H1 (cell line): ENCODE results near the gene SGPP2. TPM values are rescaled to one million over a fixed set of nuclear protein-coding genes. Genes with fewer than 3 reads are reported as not detected.

Source experiments
- CHD1 ChIP-seq: IDR thresholded peaks from 2 replicates; pipeline ENCODE4 v1.6.1; 2012; ENCODE audit warnings: low read depth, low read length, improper control_type of control experiment
- RBBP5 ChIP-seq: IDR thresholded peaks from 2 replicates; pipeline ENCODE4 v1.7.1; 2012; ENCODE audit warnings: low read depth, mild to moderate bottlenecking, inconsistent platforms, low read length, moderate library complexity, borderline replicate concordance
- SRF ChIP-seq: IDR thresholded peaks from 2 replicates; pipeline ENCODE4 v1.6.1; 2011; ENCODE audit warnings: mild to moderate bottlenecking, low read depth, low read length, moderate library complexity
- polyA plus RNA-seq, 7 experiments: library from polyadenylated mRNA; depleted of rRNA in 3 of 7; stranded (reverse) in 5 of 7; unstranded in 2 of 7; fragments of >200 nt in 5 of 7; fragments of 200-250 nt in 2 of 7; gene quantifications; 1 replicate in 5 of 7; 2 replicates in 1 of 7; 4 replicates in 1 of 7; pipeline versions ENCODE4 v1.2.1 to v1.2.3, GENCODE V29; 2011 to 2013; ENCODE audit warnings: missing spikeins in 2 of 7, mixed read lengths in 2 of 7
- total RNA-seq: library from RNA; stranded (reverse); fragmentation: NEBNext Ultra II Directional; extraction: Animal tissue kit (Norgen Biotek cat#: 25700); gene quantifications from 2 replicates; pipeline ENCODE4 v1.2.1, GENCODE V29; 2021
- TF ChIP-seq, protein P1 (sequence below): IDR thresholded peaks from 2 replicates; pipeline ENCODE4 v1.6.1; 2012; ENCODE audit warnings: inconsistent platforms
- TF ChIP-seq, protein P2 (sequence below): IDR thresholded peaks from 2 replicates; pipeline ENCODE4 v1.6.1; 2012; ENCODE audit warnings: low read length, inconsistent platforms

Gene SGPP2
- total and polyA plus RNA-seq, 2 of the 8 experiments (the other 6 are each of a cell fraction or from before 2014, with no cell fraction given), result 0.29 TPM; not detected in 1

DNA sequence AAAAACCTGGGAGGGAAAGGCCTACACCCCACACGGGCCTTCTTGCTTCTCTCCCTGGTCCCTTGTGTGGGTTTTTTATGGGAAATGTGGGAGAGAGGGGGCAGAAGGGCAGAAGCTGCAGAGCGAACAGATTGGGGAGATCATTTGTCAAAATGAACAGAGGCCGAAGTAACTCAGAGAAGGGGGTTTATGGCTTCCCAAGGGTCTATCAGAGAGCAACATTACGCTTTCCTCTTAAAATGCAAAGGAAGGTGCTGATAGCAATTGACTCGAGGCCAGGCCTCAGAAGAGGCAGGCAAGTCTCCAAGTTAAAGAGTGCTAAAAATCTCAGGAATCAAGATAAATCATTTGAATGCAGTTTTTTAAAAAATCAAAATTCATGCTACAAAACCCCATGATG lies 101.5 kb downstream of the SGPP2 start (continued):
- TF ChIP-seq CHD1 (no peak), RBBP5 (no peak), SRF (no peak)
- TF ChIP-seq, protein P1, sequence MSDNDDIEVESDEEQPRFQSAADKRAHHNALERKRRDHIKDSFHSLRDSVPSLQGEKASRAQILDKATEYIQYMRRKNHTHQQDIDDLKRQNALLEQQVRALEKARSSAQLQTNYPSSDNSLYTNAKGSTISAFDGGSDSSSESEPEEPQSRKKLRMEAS, result no peak
- TF ChIP-seq, protein P2, sequence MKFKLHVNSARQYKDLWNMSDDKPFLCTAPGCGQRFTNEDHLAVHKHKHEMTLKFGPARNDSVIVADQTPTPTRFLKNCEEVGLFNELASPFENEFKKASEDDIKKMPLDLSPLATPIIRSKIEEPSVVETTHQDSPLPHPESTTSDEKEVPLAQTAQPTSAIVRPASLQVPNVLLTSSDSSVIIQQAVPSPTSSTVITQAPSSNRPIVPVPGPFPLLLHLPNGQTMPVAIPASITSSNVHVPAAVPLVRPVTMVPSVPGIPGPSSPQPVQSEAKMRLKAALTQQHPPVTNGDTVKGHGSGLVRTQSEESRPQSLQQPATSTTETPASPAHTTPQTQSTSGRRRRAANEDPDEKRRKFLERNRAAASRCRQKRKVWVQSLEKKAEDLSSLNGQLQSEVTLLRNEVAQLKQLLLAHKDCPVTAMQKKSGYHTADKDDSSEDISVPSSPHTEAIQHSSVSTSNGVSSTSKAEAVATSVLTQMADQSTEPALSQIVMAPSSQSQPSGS, result no peak
